ENCODE results near the gene RREB1. TPM values are rescaled to one million over a fixed set of nuclear protein-coding genes. Genes with fewer than 3 reads are reported as not detected.
A peak's percentile ranks its signal among the peaks of the same experiment; 100 is the strongest.
"Not testable (repeated sequence)": the region's sequence is repeated elsewhere in the genome, so short reads cannot be mapped to it uniquely, and the experiment has no call there.

Gene RREB1
- total RNA-seq, 4 donors from 2014 or later, result 56.2 to 102 (median 62.6) TPM

DNA sequence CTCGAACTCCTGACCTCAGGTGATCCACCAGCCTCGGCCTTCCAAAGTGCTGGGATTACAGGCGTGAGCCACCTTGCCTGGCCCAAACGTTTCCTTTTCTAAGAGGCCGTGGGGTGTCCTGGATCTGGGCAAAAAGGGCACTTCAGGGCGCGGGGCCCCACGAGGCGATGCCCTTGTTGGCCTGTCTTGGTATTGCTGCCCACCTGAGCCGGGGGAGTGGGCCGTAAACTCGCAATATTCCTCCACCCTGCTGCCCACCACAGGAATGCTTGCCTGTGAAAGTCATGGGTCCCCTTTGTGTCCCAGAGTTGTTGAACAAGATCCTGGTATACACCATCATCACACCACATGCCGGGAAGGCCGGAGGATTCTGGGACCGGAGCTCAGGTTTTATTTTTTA is 156.3 kb downstream of the RREB1 start:
- whole genome bisulfite sequencing, result 94% methylated on average over 11 of the region's 15 CpGs
- Histone ChIP-seq H3K4me1 (peaks cover 40% of the 10 kb centered on the region), H3K36me3 (no peaks in the 10 kb centered on the region), H3K27ac (no peak overlapping the region), H3K4me3 (no peak overlapping the region), H3K9me3 (no peaks in the 10 kb centered on the region), H3K27me3 (no peaks in the 10 kb centered on the region)
- DNase-seq (ENCODE audit: low spot score in 2 of 2), result peak in 1 of 2 donors; percentile 55
- TF ChIP-seq POLR2AphosphoS5 (IDR thresholded peaks at IDR 0.05) (no peak), POLR2A (IDR thresholded peaks at IDR 0.05) (no peak), CTCF (IDR thresholded peaks at IDR 0.05) (no peak), EP300 (IDR thresholded peaks at IDR 0.05) (no peak)

- H3K27ac ChIP-seq, result no peak overlapping the region
- no peaks in the 10 kb centered on the region for H3K27me3 ChIP-seq
- H3K36me3 ChIP-seq, result no peaks in the 10 kb centered on the region
- WGBS, result 94% methylated on average over 16 of the region's 17 CpGs
- TF ChIP-seq EP300 (IDR thresholded peaks at IDR 0.05), result no peak
- no peak for TF ChIP-seq POLR2AphosphoS5 (IDR thresholded peaks at IDR 0.05)
- TF ChIP-seq CTCF (IDR thresholded peaks at IDR 0.05), result no peak
- TF ChIP-seq POLR2A (IDR thresholded peaks at IDR 0.05), result no peak
- H3K9me3 ChIP-seq, result no peaks in the 10 kb centered on the region
- DNase-seq (ENCODE audit: low spot score in 2 of 2), result peak in 1 of 2 donors; percentile 61
- H3K4me3 ChIP-seq, result no peak overlapping the region
- peaks cover 40% of the 10 kb centered on the region for H3K4me1 ChIP-seq
These were observed 157.1 kb downstream of the RREB1 start for GRCh38 chr6:7264686-7265384.

DNA sequence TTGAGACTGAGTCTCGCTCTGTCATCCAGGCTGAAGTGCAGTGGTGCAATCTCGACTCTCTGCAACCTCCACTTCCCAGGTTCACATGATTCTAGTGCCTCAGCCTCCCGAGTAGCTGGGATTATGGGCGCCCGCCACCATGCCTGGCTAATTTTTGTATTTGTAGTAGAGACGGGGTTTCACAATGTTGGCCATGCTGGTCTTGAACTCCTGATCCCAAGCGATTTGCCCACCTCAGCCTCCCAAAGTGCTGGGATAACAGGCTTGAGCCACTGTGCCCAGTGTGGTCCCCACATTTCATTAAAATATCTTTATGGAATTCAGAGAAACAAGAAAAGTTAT is 157.6 kb downstream of the RREB1 start:
- DNase-seq (ENCODE audit: low spot score in 2 of 2), result peak in 1 of 2 donors; percentile 61
- H3K4me3 ChIP-seq, H3K9me3 ChIP-seq, H3K36me3 ChIP-seq, H3K27me3 ChIP-seq, H3K27ac ChIP-seq: not testable (repeated sequence)
- WGBS, result 95% methylated on average over 7 of the region's 7 CpGs
- H3K4me1 ChIP-seq, result peaks cover 37% of the 10 kb centered on the region

- Histone ChIP-seq H3K9me3 (no peaks in the 10 kb centered on the region), H3K36me3 (no peaks in the 10 kb centered on the region), H3K27me3 (no peaks in the 10 kb centered on the region), H3K4me1 (peaks cover 29% of the 10 kb centered on the region), H3K4me3 (no peak overlapping the region), H3K27ac (no peak overlapping the region)
- TF ChIP-seq CTCF (IDR thresholded peaks at IDR 0.05) (no peak), EP300 (IDR thresholded peaks at IDR 0.05) (no peak), POLR2A (IDR thresholded peaks at IDR 0.05) (no peak), POLR2AphosphoS5 (IDR thresholded peaks at IDR 0.05) (no peak)
- 60% methylated on average over 2 of the region's 8 CpGs for WGBS
- DNase-seq (ENCODE audit: low spot score in 2 of 2), result peak in 1 of 2 donors; percentile 61
These were observed 159.3 kb downstream of the RREB1 start for GRCh38 chr6:7267071-7267465.

GRCh38 chr6:7267466-7268091 is 159.8 kb downstream of the RREB1 start:
- Histone ChIP-seq H3K9me3 (no peaks in the 10 kb centered on the region), H3K36me3 (no peaks in the 10 kb centered on the region), H3K27me3 (no peaks in the 10 kb centered on the region), H3K4me1 (peaks cover 27% of the 10 kb centered on the region), H3K27ac (peak overlapping the region; percentile 80), H3K4me3 (no peak overlapping the region)
- peak; percentile 83 to 85 for DNase-seq (ENCODE audit: low spot score in 2 of 2)
- WGBS, result 38% methylated on average over 13 of the region's 13 CpGs
- TF ChIP-seq POLR2AphosphoS5 (IDR thresholded peaks at IDR 0.05) (peak in 1 of 3 donors; percentile 17), EP300 (IDR thresholded peaks at IDR 0.05) (no peak), CTCF (IDR thresholded peaks at IDR 0.05) (no peak), POLR2A (IDR thresholded peaks at IDR 0.05) (no peak)

All from suprapubic skin (tissue), 4 donors.